Esophagus muscularis mucosa (tissue), 3 donors: Measurements from ENCODE around the gene GDAP2.

Experiments
- POLR2A ChIP-seq: fragments of 450-650 bp; IDR thresholded peaks from one replicate; pipeline ENCODE4 v1.6.1; 2017; ENCODE audit warnings: antibody characterized with exemption, moderate library complexity, mild to moderate bottlenecking, low read depth
- TF ChIP-seq, protein P1 (sequence below), 3 experiments: fragments of 200-600 bp in 2 of 3; fragments of 450-650 bp in 1 of 3; sonication (generic) in 2 of 3; IDR thresholded peaks; one replicate each; pipeline ENCODE4 v1.5.1; 2017 to 2019; ENCODE audit warnings: antibody characterized with exemption in 3 of 3, mild to moderate bottlenecking in 2 of 3, moderate library complexity in 1 of 3

DNA sequence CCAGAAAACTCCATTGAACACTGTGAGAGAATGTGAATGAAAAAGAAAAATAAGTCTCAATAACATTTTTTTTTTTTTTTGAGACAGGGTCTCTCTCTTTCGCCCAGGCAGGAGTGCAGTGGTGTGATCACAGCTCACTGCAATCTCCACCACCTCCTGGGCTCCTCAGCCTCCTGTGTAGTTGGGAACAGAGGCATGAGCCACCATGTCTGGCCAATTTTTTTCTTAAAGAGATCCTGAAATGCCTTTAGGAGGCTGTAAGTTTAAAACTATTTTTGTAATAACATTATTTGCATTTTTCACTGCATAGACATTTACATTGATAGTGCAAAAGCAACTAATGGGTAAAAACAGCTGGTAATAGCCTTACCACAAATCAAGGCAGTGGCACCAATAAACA, 35.3 kb downstream of the GDAP2 start:
- TF ChIP-seq, protein P1, sequence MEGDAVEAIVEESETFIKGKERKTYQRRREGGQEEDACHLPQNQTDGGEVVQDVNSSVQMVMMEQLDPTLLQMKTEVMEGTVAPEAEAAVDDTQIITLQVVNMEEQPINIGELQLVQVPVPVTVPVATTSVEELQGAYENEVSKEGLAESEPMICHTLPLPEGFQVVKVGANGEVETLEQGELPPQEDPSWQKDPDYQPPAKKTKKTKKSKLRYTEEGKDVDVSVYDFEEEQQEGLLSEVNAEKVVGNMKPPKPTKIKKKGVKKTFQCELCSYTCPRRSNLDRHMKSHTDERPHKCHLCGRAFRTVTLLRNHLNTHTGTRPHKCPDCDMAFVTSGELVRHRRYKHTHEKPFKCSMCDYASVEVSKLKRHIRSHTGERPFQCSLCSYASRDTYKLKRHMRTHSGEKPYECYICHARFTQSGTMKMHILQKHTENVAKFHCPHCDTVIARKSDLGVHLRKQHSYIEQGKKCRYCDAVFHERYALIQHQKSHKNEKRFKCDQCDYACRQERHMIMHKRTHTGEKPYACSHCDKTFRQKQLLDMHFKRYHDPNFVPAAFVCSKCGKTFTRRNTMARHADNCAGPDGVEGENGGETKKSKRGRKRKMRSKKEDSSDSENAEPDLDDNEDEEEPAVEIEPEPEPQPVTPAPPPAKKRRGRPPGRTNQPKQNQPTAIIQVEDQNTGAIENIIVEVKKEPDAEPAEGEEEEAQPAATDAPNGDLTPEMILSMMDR (IDR thresholded peaks at IDR 0.05) = no peak
- no peak for TF ChIP-seq POLR2A
